WTC11 (cell line): ENCODE data around the gene CEBPB. TPM values are rescaled to one million over a fixed set of nuclear protein-coding genes. Genes with fewer than 3 reads are reported as not detected.

Experiments
- ATAC-seq: fragments of 200-7000 bp; cut with Tn5 transposase; 2 replicates; pipeline ENCODE4 v1.10.0; 2021; ENCODE audit warnings: mild to moderate bottlenecking, moderate library complexity
- CTCF ChIA-PET: fragments of 300-600 bp; sonication (Branson Sonifier 250); formaldehyde crosslinking; loops from one replicate; lab custom pipeline; 2021; ENCODE audit warnings: antibody characterized with exemption; lab: Charles Lee
- POLR2A ChIA-PET: fragments of 350-600 bp; sonication (Branson Sonifier 250); formaldehyde crosslinking; loops from one replicate; lab custom pipeline; 2021; ENCODE audit warnings: antibody characterized with exemption; lab: Charles Lee
- DNase-seq: peaks from one replicate; pipeline ENCODE4 v3.0.0; 2021; ENCODE audit warnings: low spot score
- H3K27ac Mint-ChIP-seq: 2 replicates; pipeline ENCODE4 v1.8.0; 2021; ENCODE audit warnings: mixed read lengths
- H3K27me3 Mint-ChIP-seq: 2 replicates; pipeline ENCODE4 v1.8.0; 2021; ENCODE audit warnings: low read depth, mild to moderate bottlenecking, moderate library complexity, mixed read lengths
- H3K36me3 Mint-ChIP-seq: 2 replicates; pipeline ENCODE4 v1.8.0; 2021; ENCODE audit warnings: mixed read lengths
- H3K4me1 Mint-ChIP-seq: 2 replicates; pipeline ENCODE4 v1.8.0; 2022; ENCODE audit warnings: mixed read lengths
- H3K4me3 Mint-ChIP-seq: 2 replicates; pipeline ENCODE4 v1.8.0; 2021; ENCODE audit warnings: mild to moderate bottlenecking, moderate library complexity, mixed read lengths
- H3K9me3 Mint-ChIP-seq: 2 replicates; pipeline ENCODE4 v1.8.0; 2021; ENCODE audit warnings: mixed read lengths
- ATF6 ChIP-seq: sonication (generic); formaldehyde crosslinking; IDR thresholded peaks from 2 replicates; pipeline ENCODE4 v1.8.1; 2023; ENCODE audit warnings: mild to moderate bottlenecking, missing genetic modification reagents
- CDX4 ChIP-seq: fragments of 250-450 bp; sonication (Bioruptor Pico); IDR thresholded peaks from 2 replicates; pipeline ENCODE4 v1.9.0; 2021; ENCODE audit warnings: moderate library complexity, mild to moderate bottlenecking, inconsistent platforms, borderline replicate concordance
- CREB1 ChIP-seq: sonication (generic); formaldehyde crosslinking; IDR thresholded peaks from 2 replicates; pipeline ENCODE4 v1.8.0; 2023; ENCODE audit warnings: mild to moderate bottlenecking, missing genetic modification reagents
- E2F1 ChIP-seq: sonication (generic); formaldehyde crosslinking; IDR thresholded peaks from 2 replicates; pipeline ENCODE4 v1.8.0; 2022; ENCODE audit warnings: mild to moderate bottlenecking, missing genetic modification reagents
- EMX1 ChIP-seq: fragments of 250-450 bp; sonication (Bioruptor Pico); IDR thresholded peaks from 2 replicates; pipeline ENCODE4 v1.8.0; 2021; ENCODE audit warnings: mild to moderate bottlenecking
- ETV6 ChIP-seq: sonication (generic); formaldehyde crosslinking; IDR thresholded peaks from 2 replicates; pipeline ENCODE4 v1.8.1; 2022; ENCODE audit warnings: mild to moderate bottlenecking, missing genetic modification reagents
- FOXK1 ChIP-seq: sonication (generic); formaldehyde crosslinking; IDR thresholded peaks from 2 replicates; pipeline ENCODE4 v1.8.0; 2022; ENCODE audit warnings: mild to moderate bottlenecking, moderate library complexity, missing genetic modification reagents
- GABPB1 ChIP-seq: sonication (generic); formaldehyde crosslinking; IDR thresholded peaks from 2 replicates; pipeline ENCODE4 v1.8.1; 2023; ENCODE audit warnings: mild to moderate bottlenecking, missing genetic modification reagents
- GTF2I ChIP-seq: fragments of 250-450 bp; sonication (Bioruptor Pico); conservative IDR thresholded peaks from 2 replicates; pipeline ENCODE4 v1.4.0; 2021; ENCODE audit warnings: mild to moderate bottlenecking
- MAX ChIP-seq: sonication (generic); formaldehyde crosslinking; IDR thresholded peaks from 2 replicates; pipeline ENCODE4 v1.8.0; 2022; ENCODE audit warnings: mild to moderate bottlenecking, missing genetic modification reagents
- NFE2L1 ChIP-seq: sonication (generic); formaldehyde crosslinking; IDR thresholded peaks from 2 replicates; pipeline ENCODE4 v1.8.1; 2023; ENCODE audit warnings: missing genetic modification reagents
- ZNF423 ChIP-seq: fragments of 250-450 bp; sonication (Bioruptor Pico); IDR thresholded peaks from 2 replicates; pipeline ENCODE4 v2.1.2; 2022; ENCODE audit warnings: mild to moderate bottlenecking, moderate library complexity
- total RNA-seq: library from RNA; stranded (reverse); gene quantifications from 3 replicates; pipeline ENCODE4 v1.2.3, GENCODE V29; 2021

The CEBPB gene
- total RNA-seq, 1 experiment from 2014 or later = 29.1 TPM

- H3K4me1 Mint-ChIP-seq = peaks cover 38% of the 10 kb centered on the region
- DNase-seq (no peak), ATAC-seq (no peak)
- peaks cover 23% of the 10 kb centered on the region for H3K36me3 Mint-ChIP-seq
- no peak overlapping the region for H3K4me3 Mint-ChIP-seq
- no peak overlapping the region for H3K27ac Mint-ChIP-seq
- POLR2A ChIA-PET = interaction anchor here (2.0 kb wide), 1 partner anchor 25 kb away, joined by 8 read pairs; no protein-coding TSS in a partner anchor
- H3K9me3 Mint-ChIP-seq = no peaks in the 10 kb centered on the region
- no peak for TF ChIP-seq ETV6 (CRISPR knock-in tag)
- CTCF ChIA-PET = interaction anchor here (3.4 kb wide), 1 partner anchor 20 kb away, joined by 18 read pairs; no protein-coding TSS in a partner anchor
- H3K27me3 Mint-ChIP-seq = no peaks in the 10 kb centered on the region
These were observed 49.5 kb upstream of the CEBPB start for GRCh38 chr20:50141018-50141675.

GRCh38 chr20:50141811-50142561 is 48.6 kb upstream of the CEBPB start:
- Mint-ChIP-seq H3K9me3 (no peaks in the 10 kb centered on the region), H3K4me1 (peaks cover 46% of the 10 kb centered on the region), H3K27me3 (no peaks in the 10 kb centered on the region), H3K36me3 (peaks cover 25% of the 10 kb centered on the region), H3K4me3 (no peak overlapping the region), H3K27ac (peak overlapping the region; percentile 24)
- POLR2A ChIA-PET = interaction anchor here (0.6 to 2.0 kb wide), 2 partner anchors 26 to 33 kb away, joined by 4 to 8 read pairs; no protein-coding TSS in a partner anchor
- CTCF ChIA-PET = interaction anchor here (1.0 to 3.0 kb wide), 5 partner anchors 8 to 163 kb away, joined by 5 to 13 read pairs (median 6); partner anchors contain the start of gene PEDS1
- no peak for TF ChIP-seq GTF2I (CRISPR knock-in tag)
- ATAC-seq = no peak
- no peak for DNase-seq

GRCh38 chr20:50142812-50143211 is 47.8 kb upstream of the CEBPB start:
- Mint-ChIP-seq H3K9me3 (no peaks in the 10 kb centered on the region), H3K4me3 (peak overlapping the region; percentile 43; the same call in 1 of the 2 replicates), H3K36me3 (peaks cover 25% of the 10 kb centered on the region), H3K4me1 (peaks cover 55% of the 10 kb centered on the region), H3K27me3 (no peaks in the 10 kb centered on the region), H3K27ac (peak overlapping the region; percentile 99)
- peak; percentile 73 for DNase-seq
- peak; percentile 92 for ATAC-seq
- ChIA-PET CTCF (interaction anchor here (0.6 to 3.0 kb wide), 7 partner anchors 9 to 164 kb away, joined by 4 to 13 read pairs (median 6); partner anchors contain the start of gene PEDS1), POLR2A (interaction anchor here (0.5 to 2.2 kb wide), 4 partner anchors 11 to 469 kb away, joined by 5 to 14 read pairs (median 7); partner anchors contain the start of gene PEDS1)
- peak; percentile 68; the same call in 1 of the 2 replicates for TF ChIP-seq ZNF423
- TF ChIP-seq ETV6 (CRISPR knock-in tag) = no peak
- TF ChIP-seq NFE2L1 (CRISPR knock-in tag) = 0 out of 2 replicates have a peak, but pooled peaks have one; percentile 38
- peak; percentile 20; the same call in 1 of the 2 replicates for TF ChIP-seq CREB1
- no peak for TF ChIP-seq CDX4
- no peak for TF ChIP-seq EMX1 (CRISPR knock-in tag)
- TF ChIP-seq MAX = peak; percentile 81

GRCh38 chr20:50144362-50144761 is 46.3 kb upstream of the CEBPB start:
- ATAC-seq = no peak
- H3K27ac Mint-ChIP-seq = 0 out of 2 replicates have a peak overlapping the region, but pooled peaks have one; percentile 36
- TF ChIP-seq E2F1 (CRISPR knock-in tag) (no peak), GABPB1 (peak; percentile 41)
- no peaks in the 10 kb centered on the region for H3K27me3 Mint-ChIP-seq
- H3K4me1 Mint-ChIP-seq = peaks cover 54% of the 10 kb centered on the region
- ChIA-PET POLR2A (interaction anchor here (2.2 kb wide), 1 partner anchor 9 kb away, joined by 14 read pairs; the partner anchor contains the start of gene PEDS1), CTCF (interaction anchor here (1.7 to 3.0 kb wide), 5 partner anchors 9 to 35 kb away, joined by 5 to 13 read pairs (median 6); partner anchors contain the start of gene PEDS1)
- no peak for DNase-seq
- H3K9me3 Mint-ChIP-seq = no peaks in the 10 kb centered on the region
- peaks cover 28% of the 10 kb centered on the region for H3K36me3 Mint-ChIP-seq
- no peak overlapping the region for H3K4me3 Mint-ChIP-seq

- ATAC-seq = no peak
- Mint-ChIP-seq H3K27ac (peak overlapping the region; percentile 19; the same call in 1 of the 2 replicates), H3K4me1 (peaks cover 58% of the 10 kb centered on the region), H3K36me3 (peaks cover 23% of the 10 kb centered on the region), H3K4me3 (no peak overlapping the region), H3K9me3 (no peaks in the 10 kb centered on the region), H3K27me3 (no peaks in the 10 kb centered on the region)
- ChIA-PET CTCF (interaction anchor here (1.7 to 2.0 kb wide), 4 partner anchors 12 to 34 kb away, joined by 5 to 6 read pairs (median 6); no protein-coding TSS in a partner anchor), POLR2A (interaction anchor here (0.6 kb wide), 1 partner anchor 110 kb away, joined by 3 read pairs; no protein-coding TSS in a partner anchor)
- no peak for TF ChIP-seq ATF6 (CRISPR knock-in tag)
- no peak for TF ChIP-seq FOXK1 (CRISPR knock-in tag)
- no peak for DNase-seq
These were observed 45.1 kb upstream of the CEBPB start for GRCh38 chr20:50145566-50145965.
